ENCODE measurements around the gene DKC1.
"Not testable (repeated sequence)": the region's sequence is repeated elsewhere in the genome, so short reads cannot be mapped to it uniquely, and the experiment has no call there.

Gene DKC1

GRCh38 chrX:154821523-154821922 lies 58.9 kb downstream of the DKC1 start:
- no peak for DNase-seq

GRCh38 chrX:154822029-154822428 lies 59.4 kb downstream of the DKC1 start:
- DNase-seq = no peak

GRCh38 chrX:154824638-154825037 lies 62.0 kb downstream of the DKC1 start:
- no peak for DNase-seq

DNA sequence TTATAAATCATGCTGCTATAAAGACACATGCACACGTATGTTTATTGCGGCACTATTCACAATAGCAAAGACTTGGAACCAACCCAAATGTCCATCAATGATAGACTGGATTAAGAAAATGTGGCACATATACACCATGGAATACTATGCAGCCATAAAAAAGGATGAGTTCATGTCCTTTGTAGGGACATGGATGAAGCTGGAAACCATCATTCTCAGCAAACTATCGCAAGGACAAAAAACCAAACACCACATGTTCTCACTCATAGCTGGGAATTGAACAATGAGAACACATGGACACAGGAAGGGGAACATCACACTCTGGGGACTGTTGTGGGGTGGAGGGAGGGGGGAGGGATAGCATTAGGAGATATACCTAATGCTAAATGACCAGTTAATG lies 62.9 kb downstream of the DKC1 start:
- DNase-seq = not testable (repeated sequence)
